Right lobe of liver (tissue), 6 donors: ENCODE measurements around the gene CHERP. TPM values are rescaled to one million over a fixed set of nuclear protein-coding genes. Genes with fewer than 3 reads are reported as not detected.
A peak's percentile ranks its signal among the peaks of the same experiment; 100 is the strongest.

Source experiments
- ATAC-seq, 4 donors: fragments of 200-7000 bp; cut with Tn5 transposase; one replicate each; pipeline ENCODE4 v1.9.1; 2020; ENCODE audit warnings: mild to moderate bottlenecking in 4 of 4, moderate library complexity in 4 of 4
- DNase-seq, 3 donors: peaks; one replicate each; pipeline ENCODE4 v3.0.0-alpha.2; 2020
- H3K27ac ChIP-seq, 3 donors: fragments of 200-600 bp; one replicate each; pipeline ENCODE4 v1.8.0; 2022
- H3K27me3 ChIP-seq, 2 donors: fragments of 200-600 bp; one replicate each; pipeline ENCODE4 v1.8.0; 2022
- H3K36me3 ChIP-seq, 4 donors: fragments of 200-600 bp; sonication (generic) in 1 of 4; one replicate each; pipeline versions ENCODE4 v1.5.1 to v1.8.0; 2017 to 2022; ENCODE audit warnings: control low read depth in 1 of 4
- H3K4me1 ChIP-seq, 4 donors: fragments of 200-600 bp; sonication (generic) in 1 of 4; one replicate each; pipeline versions ENCODE4 v1.5.1 to v1.8.0; 2017 to 2022; ENCODE audit warnings: control low read depth in 1 of 4
- H3K4me3 ChIP-seq, 3 donors: fragments of 200-600 bp; one replicate each; pipeline ENCODE4 v1.8.0; 2022
- H3K9me3 ChIP-seq, 4 donors: fragments of 200-600 bp; sonication (generic) in 1 of 4; one replicate each; pipeline versions ENCODE4 v1.5.1 to v1.8.0; 2017 to 2022; ENCODE audit warnings: control low read depth in 1 of 4
- CTCF ChIP-seq, 4 donors: fragments of 200-600 bp in 3 of 4; fragments of 450-650 bp in 1 of 4; IDR thresholded peaks; one replicate each; pipeline versions ENCODE4 v1.5.1 to v1.8.0; 2016 to 2022; ENCODE audit warnings: antibody characterized with exemption in 4 of 4, mild to moderate bottlenecking in 2 of 4
- POLR2A ChIP-seq: fragments of 450-650 bp; IDR thresholded peaks from one replicate; pipeline ENCODE4 v1.6.1; 2017; ENCODE audit warnings: antibody characterized with exemption, mild to moderate bottlenecking
- WGBS: methylation state at CpG from one replicate; pipeline ENCODE4 v1.1.6; 2018; ENCODE audit warnings: low coverage, low lambda C conversion rate; ENCODE audit not compliant: insufficient coverage; ENCODE audit errors: missing lambda C conversion rate; 5-methylcytosine and 5-hydroxymethylcytosine counted together
- intact Hi-C, 2 donors: fragments of 100-400 bp; cut with DNase I; formaldehyde crosslinking; loops; one replicate each; pipeline versions ENCODE4 v1.11.2 to v1.14.1; 2022
- total RNA-seq, 6 experiments: library from RNA; depleted of rRNA in 2 of 6; stranded (reverse); fragments of >200 nt in 2 of 6; fragmentation: NEBNext Ultra II Directional in 3 of 6; extraction: Animal tissue kit (Norgen Biotek cat#: 25700) in 3 of 6; gene quantifications; one replicate each; pipeline versions ENCODE4 v1.1.0 to v1.2.4, GENCODE V29; 2016 to 2023
- donor health status: DM: no; HTN: yes; CAD: no.
- donor health status: DM: no; HTN: no; CAD: no.
- donor health status: DM: no; HTN: no; CAD: no.
- donor health status: DM: no; HTN: yes; CAD: no.
- donor health status: DM: no; HTN: yes; CAD: no.

The CHERP gene
- total RNA-seq, 6 experiments from 2014 or later: 6.8 to 26.2 (median 20.6) TPM

GRCh38 chr19:16525751-16526481 is 16.3 kb downstream of the CHERP start:
- peak overlapping the region in 1 of 3 donors; percentile 19 for H3K27ac ChIP-seq
- peaks cover 0 to 88% (median 52%) of the 10 kb centered on the region in 4 donors for H3K36me3 ChIP-seq
- TF ChIP-seq POLR2A (no peak), CTCF (IDR thresholded peaks at IDR 0.05) (no peak)
- WGBS: 80% methylated on average over 3 of the region's 29 CpGs
- no peaks in the 10 kb centered on the region for H3K27me3 ChIP-seq
- DNase-seq (no peak), ATAC-seq (peak; percentile 40 to 85 (median 60))
- H3K9me3 ChIP-seq: no peaks in the 10 kb centered on the region
- no peak overlapping the region for H3K4me3 ChIP-seq
- intact Hi-C loops: no loop called here
- H3K4me1 ChIP-seq: peaks cover 0 to 18% (median 8%) of the 10 kb centered on the region in 4 donors

GRCh38 chr19:16524991-16525734 is 17.1 kb downstream of the CHERP start:
- Histone ChIP-seq H3K36me3 (peaks cover 0 to 88% (median 52%) of the 10 kb centered on the region in 4 donors), H3K27me3 (no peaks in the 10 kb centered on the region), H3K9me3 (no peaks in the 10 kb centered on the region), H3K27ac (no peak overlapping the region), H3K4me3 (no peak overlapping the region), H3K4me1 (peaks cover 0 to 18% (median 8%) of the 10 kb centered on the region in 4 donors)
- ATAC-seq (no peak), DNase-seq (no peak)
- TF ChIP-seq CTCF (IDR thresholded peaks at IDR 0.05) (no peak), POLR2A (no peak)
- WGBS: 100% methylated on average over 9 of the region's 54 CpGs
- intact Hi-C loops: no loop called here

- Histone ChIP-seq H3K9me3 (no peaks in the 10 kb centered on the region), H3K4me1 (peaks cover 0 to 17% (median 8%) of the 10 kb centered on the region in 4 donors), H3K36me3 (peaks cover 0 to 90% (median 43%) of the 10 kb centered on the region in 4 donors), H3K27ac (no peak overlapping the region), H3K4me3 (no peak overlapping the region), H3K27me3 (no peaks in the 10 kb centered on the region)
- TF ChIP-seq CTCF (IDR thresholded peaks at IDR 0.05) (no peak), POLR2A (no peak)
- 97% methylated on average over 5 of the region's 25 CpGs for WGBS
- intact Hi-C loops: no loop called here
- DNase-seq (no peak), ATAC-seq (no peak)
Observed at GRCh38 chr19:16522559-16523377, 19.5 kb downstream of the CHERP start.

- Histone ChIP-seq H3K9me3 (no peaks in the 10 kb centered on the region), H3K4me3 (no peak overlapping the region), H3K4me1 (peaks cover 0 to 13% (median 4%) of the 10 kb centered on the region in 4 donors), H3K27me3 (no peaks in the 10 kb centered on the region), H3K27ac (no peak overlapping the region), H3K36me3 (peaks cover 0 to 85% (median 39%) of the 10 kb centered on the region in 4 donors)
- intact Hi-C loops: no loop called here
- TF ChIP-seq CTCF (IDR thresholded peaks at IDR 0.05): no peak
- TF ChIP-seq POLR2A: no peak
- 80% methylated on average over 1 of the region's 10 CpGs for WGBS
- DNase-seq (no peak), ATAC-seq (no peak)
Observed at GRCh38 chr19:16521715-16522289, 20.4 kb downstream of the CHERP start.
